Measurements from ENCODE around the gene ACOT12. TPM values are rescaled to one million over a fixed set of nuclear protein-coding genes. Genes with fewer than 3 reads are reported as not detected.

ACOT12 gene
- total and polyA plus RNA-seq, 2 experiments from 2014 or later: not detected

- H2AFZ ChIP-seq: peak overlapping the region; percentile 38; the same call in 1 of the 2 replicates
- H3K36me3 ChIP-seq (ENCODE audit: low read depth): peaks cover 2% of the 10 kb centered on the region; the same call in 1 of the 2 replicates
- 0 out of 2 replicates have a peak overlapping the region, but pooled peaks have one; percentile 16 for H3K9ac ChIP-seq
- DNase-seq: peak; percentile 68
- no peak overlapping the region for H3K4me3 ChIP-seq
- no peaks in the 10 kb centered on the region for H3K9me2 ChIP-seq (ENCODE audit: insufficient read depth)
- peaks cover 34% of the 10 kb centered on the region for H3K4me1 ChIP-seq (ENCODE audit: insufficient read depth)
- H3K27ac ChIP-seq: no peak overlapping the region
- H3K79me2 ChIP-seq (ENCODE audit: insufficient read depth): no peaks in the 10 kb centered on the region
- no peaks in the 10 kb centered on the region for H4K20me1 ChIP-seq (ENCODE audit: insufficient read depth)
- no peaks in the 10 kb centered on the region for H3K27me3 ChIP-seq (replicated peaks; ENCODE audit: insufficient read depth)
- TF ChIP-seq EZH2 (IDR thresholded peaks at IDR 0.05; ENCODE audit: insufficient read depth, poor library complexity, severe bottlenecking): no peak
- no peak for TF ChIP-seq EZH2phosphoT487 (IDR thresholded peaks at IDR 0.05; ENCODE audit: insufficient read depth, low read depth)
- H3K4me2 ChIP-seq (ENCODE audit: unreplicated experiment): no peak overlapping the region
- 2 to 3% methylated on average over 2 of the region's 2 CpGs for WGBS, 2 experiments (ENCODE audit: low coverage in 1 of 2, low lambda C conversion rate in 2 of 2, missing lambda C conversion rate in 2 of 2)
- peaks cover 13% of the 10 kb centered on the region; the same call in 1 of the 2 replicates for H3F3A ChIP-seq (ENCODE audit: insufficient read depth)
- in situ Hi-C loops (cut with MboI): no loop called here
- H3K9me3 ChIP-seq (ENCODE audit: low read depth): no peaks in the 10 kb centered on the region
Measured at GRCh38 chr5:81425569-81425968, 31.6 kb upstream of the ACOT12 start.

GRCh38 chr5:81424728-81425127, 30.8 kb upstream of the ACOT12 start:
- H3K36me3 ChIP-seq (ENCODE audit: low read depth): peaks cover 2% of the 10 kb centered on the region; the same call in 1 of the 2 replicates
- no peak overlapping the region for H3K4me3 ChIP-seq
- no peaks in the 10 kb centered on the region for H4K20me1 ChIP-seq (ENCODE audit: insufficient read depth)
- H3K9ac ChIP-seq: no peak overlapping the region
- 91 to 94% methylated on average over 1 of the region's 1 CpG for WGBS, 2 experiments (ENCODE audit: low coverage in 1 of 2, low lambda C conversion rate in 2 of 2, missing lambda C conversion rate in 2 of 2)
- H3K9me3 ChIP-seq (ENCODE audit: low read depth): no peaks in the 10 kb centered on the region
- H3K4me1 ChIP-seq (ENCODE audit: insufficient read depth): peaks cover 41% of the 10 kb centered on the region
- no peak overlapping the region for H3K4me2 ChIP-seq (ENCODE audit: unreplicated experiment)
- no peaks in the 10 kb centered on the region for H3K9me2 ChIP-seq (ENCODE audit: insufficient read depth)
- H3K27ac ChIP-seq: no peak overlapping the region
- TF ChIP-seq EZH2phosphoT487 (IDR thresholded peaks at IDR 0.05; ENCODE audit: insufficient read depth, low read depth) (no peak), EZH2 (IDR thresholded peaks at IDR 0.05; ENCODE audit: insufficient read depth, poor library complexity, severe bottlenecking) (no peak)
- H3K27me3 ChIP-seq (replicated peaks; ENCODE audit: insufficient read depth): no peaks in the 10 kb centered on the region
- in situ Hi-C loops (cut with MboI): no loop called here
- H3F3A ChIP-seq (ENCODE audit: insufficient read depth): peaks cover 18% of the 10 kb centered on the region; the same call in 1 of the 2 replicates
- no peaks in the 10 kb centered on the region for H3K79me2 ChIP-seq (ENCODE audit: insufficient read depth)
- DNase-seq: no peak
- no peak overlapping the region for H2AFZ ChIP-seq

GRCh38 chr5:81422671-81423070, 28.7 kb upstream of the ACOT12 start:
- no peaks in the 10 kb centered on the region for H3K9me3 ChIP-seq (ENCODE audit: low read depth)
- no peaks in the 10 kb centered on the region for H3K27me3 ChIP-seq (replicated peaks; ENCODE audit: insufficient read depth)
- in situ Hi-C loops (cut with MboI): no loop called here
- peaks cover 2% of the 10 kb centered on the region; the same call in 1 of the 2 replicates for H3K36me3 ChIP-seq (ENCODE audit: low read depth)
- H3K27ac ChIP-seq: peak overlapping the region; percentile 55
- no peaks in the 10 kb centered on the region for H3K79me2 ChIP-seq (ENCODE audit: insufficient read depth)
- H3K9ac ChIP-seq: peak overlapping the region; percentile 45
- H2AFZ ChIP-seq: no peak overlapping the region
- H3K4me3 ChIP-seq: no peak overlapping the region
- TF ChIP-seq EZH2 (IDR thresholded peaks at IDR 0.05; ENCODE audit: insufficient read depth, poor library complexity, severe bottlenecking): no peak
- no peak for TF ChIP-seq EZH2phosphoT487 (IDR thresholded peaks at IDR 0.05; ENCODE audit: insufficient read depth, low read depth)
- no peaks in the 10 kb centered on the region for H3K9me2 ChIP-seq (ENCODE audit: insufficient read depth)
- H4K20me1 ChIP-seq (ENCODE audit: insufficient read depth): no peaks in the 10 kb centered on the region
- WGBS, 2 experiments (ENCODE audit: low coverage in 1 of 2, low lambda C conversion rate in 2 of 2, missing lambda C conversion rate in 2 of 2): 33 to 42% methylated on average over 2 of the region's 2 CpGs
- DNase-seq: peak; percentile 74
- H3K4me1 ChIP-seq (ENCODE audit: insufficient read depth): peaks cover 33% of the 10 kb centered on the region
- H3F3A ChIP-seq (ENCODE audit: insufficient read depth): peaks cover 24% of the 10 kb centered on the region; the same call in 1 of the 2 replicates
- no peak overlapping the region for H3K4me2 ChIP-seq (ENCODE audit: unreplicated experiment)

- H3K4me2 ChIP-seq (ENCODE audit: unreplicated experiment): peak overlapping the region; percentile 77
- H3K4me1 ChIP-seq (ENCODE audit: insufficient read depth): peaks cover 26% of the 10 kb centered on the region
- H3K9ac ChIP-seq: peak overlapping the region; percentile 67
- in situ Hi-C loops (cut with MboI): no loop called here
- H3K79me2 ChIP-seq (ENCODE audit: insufficient read depth): no peaks in the 10 kb centered on the region
- no peaks in the 10 kb centered on the region for H3K36me3 ChIP-seq (ENCODE audit: low read depth)
- peak; percentile 96 for DNase-seq
- 12 to 13% methylated on average over 6 of the region's 6 CpGs for WGBS, 2 experiments (ENCODE audit: low coverage in 1 of 2, low lambda C conversion rate in 2 of 2, missing lambda C conversion rate in 2 of 2)
- no peaks in the 10 kb centered on the region for H3K9me3 ChIP-seq (ENCODE audit: low read depth)
- peaks cover 24% of the 10 kb centered on the region; the same call in 1 of the 2 replicates for H3F3A ChIP-seq (ENCODE audit: insufficient read depth)
- peak overlapping the region; percentile 76 for H3K27ac ChIP-seq
- H3K4me3 ChIP-seq: peak overlapping the region; percentile 23; the same call in 1 of the 2 replicates
- no peaks in the 10 kb centered on the region for H3K9me2 ChIP-seq (ENCODE audit: insufficient read depth)
- peak overlapping the region; percentile 25 for H2AFZ ChIP-seq
- no peaks in the 10 kb centered on the region for H3K27me3 ChIP-seq (replicated peaks; ENCODE audit: insufficient read depth)
- TF ChIP-seq EZH2 (IDR thresholded peaks at IDR 0.05; ENCODE audit: insufficient read depth, poor library complexity, severe bottlenecking): no peak
- TF ChIP-seq EZH2phosphoT487 (IDR thresholded peaks at IDR 0.05; ENCODE audit: insufficient read depth, low read depth): no peak
- no peaks in the 10 kb centered on the region for H4K20me1 ChIP-seq (ENCODE audit: insufficient read depth)
Measured at GRCh38 chr5:81420039-81420667, 26.2 kb upstream of the ACOT12 start.

All from GM23248 (cell line).